ENCODE data around the gene SRRT. TPM values are rescaled to one million over a fixed set of nuclear protein-coding genes. Genes with fewer than 3 reads are reported as not detected.
A peak's percentile ranks its signal among the peaks of the same experiment; 100 is the strongest.
"Not testable (repeated sequence)": the region's sequence is repeated elsewhere in the genome, so short reads cannot be mapped to it uniquely, and the experiment has no call there.

Gene SRRT
- total and polyA plus RNA-seq, 8 donors, result 45.2 to 184 (median 77.6) TPM

GRCh38 chr7:100908512-100908911 lies 33.6 kb downstream of the SRRT start:
- Histone ChIP-seq H3K4me1 (no peaks in the 10 kb centered on the region), H3K4me3 (no peak overlapping the region), H3K27ac (no peak overlapping the region), H3K27me3 (peaks cover 0 to 20% (median 0%) of the 10 kb centered on the region in 3 donors), H3K36me3 (no peaks in the 10 kb centered on the region), H3K9me3 (no peaks in the 10 kb centered on the region)
- 89 to 97% (median 92%) methylated on average over 5 of the region's 5 CpGs for WGBS, 5 donors
- intact Hi-C loops (cut with DNase I; ENCODE audit: low total_unique reads), result no loop called here
- no peak for DNase-seq
- TF ChIP-seq CTCF (IDR thresholded peaks at IDR 0.05) (no peak), POLR2A (IDR thresholded peaks at IDR 0.05) (no peak), EP300 (IDR thresholded peaks at IDR 0.05) (no peak), POLR2AphosphoS5 (IDR thresholded peaks at IDR 0.05) (no peak)

GRCh38 chr7:100910443-100910842 lies 35.5 kb downstream of the SRRT start:
- 67 to 83% (median 73%) methylated on average over 6 to 7 of the region's 7 CpGs for WGBS, 5 donors
- intact Hi-C loops (cut with DNase I; ENCODE audit: low total_unique reads); H3K36me3 ChIP-seq; H3K9me3 ChIP-seq; H3K27ac ChIP-seq; H3K4me3 ChIP-seq; H3K4me1 ChIP-seq: not testable (repeated sequence)
- H3K27me3 ChIP-seq, result peaks cover 0 to 20% (median 0%) of the 10 kb centered on the region in 3 donors
- DNase-seq, result peak in 1 of 2 donors; percentile 48

- H3K36me3 ChIP-seq, result no peaks in the 10 kb centered on the region
- intact Hi-C loops (cut with DNase I; ENCODE audit: low total_unique reads), result no loop called here
- no peak overlapping the region for H3K4me3 ChIP-seq
- peaks cover 0 to 2% (median 0%) of the 10 kb centered on the region in 4 donors for H3K4me1 ChIP-seq
- DNase-seq, result peak in 1 of 2 donors; percentile 28
- H3K9me3 ChIP-seq, result no peaks in the 10 kb centered on the region
- H3K27ac ChIP-seq, result no peak overlapping the region
- H3K27me3 ChIP-seq, result peaks cover 0 to 20% (median 0%) of the 10 kb centered on the region in 3 donors
- TF ChIP-seq EP300 (IDR thresholded peaks at IDR 0.05), result no peak
- no peak for TF ChIP-seq POLR2AphosphoS5 (IDR thresholded peaks at IDR 0.05)
- TF ChIP-seq POLR2A (IDR thresholded peaks at IDR 0.05), result no peak
- TF ChIP-seq CTCF (IDR thresholded peaks at IDR 0.05), result no peak
- WGBS, 5 donors, result 50 to 75% (median 52%) methylated on average over 3 of the region's 3 CpGs
Observed at GRCh38 chr7:100911484-100911883, 36.6 kb downstream of the SRRT start.

- H3K9me3 ChIP-seq, result no peaks in the 10 kb centered on the region
- H3K4me1 ChIP-seq, result peaks cover 0 to 5% (median 0%) of the 10 kb centered on the region in 4 donors
- H3K36me3 ChIP-seq, result no peaks in the 10 kb centered on the region
- peak; percentile 46 to 73 for DNase-seq
- H3K27ac ChIP-seq, result no peak overlapping the region
- intact Hi-C loops (cut with DNase I; ENCODE audit: low total_unique reads), result no loop called here
- peaks cover 0 to 4% (median 0%) of the 10 kb centered on the region in 3 donors for H3K27me3 ChIP-seq
- no peak overlapping the region for H3K4me3 ChIP-seq
- 58 to 71% (median 67%) methylated on average over 15 of the region's 15 CpGs for WGBS, 5 donors
- TF ChIP-seq CTCF (IDR thresholded peaks at IDR 0.05) (no peak), POLR2A (IDR thresholded peaks at IDR 0.05) (no peak), POLR2AphosphoS5 (IDR thresholded peaks at IDR 0.05) (peak in 1 of 3 donors; percentile 72), EP300 (IDR thresholded peaks at IDR 0.05) (no peak)
Observed at GRCh38 chr7:100914208-100914878, 39.4 kb downstream of the SRRT start.

GRCh38 chr7:100914879-100915447 lies 40.1 kb downstream of the SRRT start:
- WGBS, 5 donors, result 82 to 90% (median 87%) methylated on average over 8 of the region's 8 CpGs
- H3K27ac ChIP-seq, result no peak overlapping the region
- no peak overlapping the region for H3K4me3 ChIP-seq
- peaks cover 0 to 5% (median 0%) of the 10 kb centered on the region in 3 donors for H3K27me3 ChIP-seq
- H3K9me3 ChIP-seq, result no peaks in the 10 kb centered on the region
- peaks cover 0 to 5% (median 0%) of the 10 kb centered on the region in 4 donors for H3K4me1 ChIP-seq
- no peak for DNase-seq
- intact Hi-C loops (cut with DNase I; ENCODE audit: low total_unique reads), result no loop called here
- TF ChIP-seq CTCF (IDR thresholded peaks at IDR 0.05), result no peak
- no peak for TF ChIP-seq POLR2AphosphoS5 (IDR thresholded peaks at IDR 0.05)
- TF ChIP-seq POLR2A (IDR thresholded peaks at IDR 0.05), result no peak
- TF ChIP-seq EP300 (IDR thresholded peaks at IDR 0.05), result no peak
- no peaks in the 10 kb centered on the region for H3K36me3 ChIP-seq

GRCh38 chr7:100919335-100919734 lies 44.4 kb downstream of the SRRT start:
- intact Hi-C loops (cut with DNase I; ENCODE audit: low total_unique reads); H3K4me1 ChIP-seq; H3K36me3 ChIP-seq; H3K27me3 ChIP-seq; H3K4me3 ChIP-seq; DNase-seq; H3K27ac ChIP-seq; H3K9me3 ChIP-seq: not testable (repeated sequence)
- 82 to 91% (median 86%) methylated on average over 5 of the region's 5 CpGs for WGBS, 5 donors

- H3K4me1 ChIP-seq; H3K36me3 ChIP-seq; H3K27me3 ChIP-seq; H3K27ac ChIP-seq; H3K9me3 ChIP-seq; H3K4me3 ChIP-seq; intact Hi-C loops (cut with DNase I; ENCODE audit: low total_unique reads); DNase-seq: not testable (repeated sequence)
- WGBS, 5 donors, result 72 to 75% (median 72%) methylated on average over 9 of the region's 9 CpGs
Observed at GRCh38 chr7:100919779-100920437, 45.0 kb downstream of the SRRT start.
